GM12892 (cell line): Measurements from ENCODE around the gene PDZD2.

Source experiments
- POLR2A ChIP-seq: IDR thresholded peaks from 2 replicates; pipeline ENCODE4 v1.6.1; 2011; ENCODE audit warnings: low read depth, low read length, control low read depth
- POLR2AphosphoS5 ChIP-seq: IDR thresholded peaks from 2 replicates; pipeline ENCODE4 v1.6.1; 2011; ENCODE audit warnings: low read depth, low read length, control low read depth
- TAF1 ChIP-seq: IDR thresholded peaks from 2 replicates; pipeline ENCODE4 v1.6.1; 2011; ENCODE audit warnings: low read depth, mild to moderate bottlenecking, control low read depth, low read length, borderline replicate concordance

DNA sequence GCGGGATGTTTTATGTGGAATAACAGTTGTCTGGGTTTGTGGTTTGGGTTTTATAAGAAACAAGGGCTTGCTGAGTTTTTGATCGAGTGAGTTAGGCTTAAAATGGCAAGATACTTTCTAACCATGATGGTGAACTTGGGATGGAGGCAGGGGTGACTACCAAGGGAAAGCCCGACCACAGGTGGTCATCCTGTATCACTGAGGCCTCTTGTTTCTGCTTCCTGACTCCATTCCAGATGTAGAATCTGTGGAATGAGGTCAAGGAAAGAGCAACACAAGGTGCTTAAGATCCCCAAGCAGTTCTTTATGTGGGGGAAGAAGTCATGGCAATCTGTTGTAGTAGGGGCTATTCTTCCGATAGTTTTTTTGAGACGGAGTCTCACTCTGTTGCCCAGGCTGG lies 412.9 kb downstream of the PDZD2 start:
- no peak for TF ChIP-seq TAF1
- TF ChIP-seq POLR2AphosphoS5 = no peak
- TF ChIP-seq POLR2A = no peak
